Adrenal gland (tissue), 5 donors: ENCODE data around the gene RBM33.

ENCODE experiments used
- POLR2A ChIP-seq, 2 donors: fragments of 450-650 bp; IDR thresholded peaks; one replicate each; pipeline ENCODE4 v1.6.1; 2017; ENCODE audit warnings: antibody characterized with exemption in 2 of 2, mild to moderate bottlenecking in 2 of 2, moderate library complexity in 1 of 2
- TF ChIP-seq, protein P1 (sequence below), 6 experiments: fragments of 450-650 bp in 4 of 6; fragments of 200-600 bp in 2 of 6; sonication (generic) in 1 of 6; IDR thresholded peaks; 1 replicate in 5 of 6; 2 replicates in 1 of 6; pipeline versions ENCODE4 v1.5.1 to v1.8.0; 2016 to 2021; ENCODE audit warnings: antibody characterized with exemption in 6 of 6, mild to moderate bottlenecking in 2 of 6, moderate library complexity in 1 of 6
- donor health status: DM: no; HTN: no; CAD: no.

DNA sequence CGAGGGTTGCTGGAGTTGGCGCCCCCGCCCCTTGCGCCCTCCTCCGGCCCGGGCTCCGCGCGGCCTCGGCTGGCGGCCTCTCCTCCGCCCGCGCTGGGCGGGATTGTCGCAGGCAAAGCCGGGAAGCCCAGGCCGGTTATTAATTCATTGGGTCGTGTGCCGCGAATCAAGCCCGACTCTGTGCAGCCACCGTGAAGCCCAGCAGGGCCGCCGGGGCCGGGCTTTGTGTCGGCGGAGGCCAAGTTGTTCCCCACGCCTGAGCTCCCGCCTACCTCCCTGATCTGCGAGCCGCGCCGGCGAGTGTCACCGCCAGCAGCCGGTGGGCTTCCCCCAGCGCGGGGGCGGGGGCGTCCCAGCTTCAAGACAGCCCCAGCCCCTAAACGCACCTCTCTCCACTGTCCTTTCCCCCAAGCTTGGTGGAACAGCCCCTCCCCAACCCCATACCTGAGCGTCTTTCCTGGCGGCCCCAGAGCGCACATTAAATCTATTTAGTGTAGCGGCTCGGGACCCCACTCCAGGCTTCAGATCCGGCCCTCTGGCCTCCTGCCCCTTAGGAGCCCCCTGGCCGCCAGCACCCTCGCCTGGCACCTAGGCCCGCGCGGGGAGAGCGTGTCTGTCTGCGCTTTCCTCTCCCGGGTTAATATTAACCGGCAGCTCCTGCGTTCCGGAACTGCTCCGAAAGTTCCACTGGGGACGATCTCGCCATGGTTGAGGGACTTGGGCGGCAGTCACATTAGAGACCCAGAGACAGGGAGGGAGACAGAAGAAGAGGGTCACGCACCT lies 164.3 kb downstream of the RBM33 start:
- TF ChIP-seq, protein P1, sequence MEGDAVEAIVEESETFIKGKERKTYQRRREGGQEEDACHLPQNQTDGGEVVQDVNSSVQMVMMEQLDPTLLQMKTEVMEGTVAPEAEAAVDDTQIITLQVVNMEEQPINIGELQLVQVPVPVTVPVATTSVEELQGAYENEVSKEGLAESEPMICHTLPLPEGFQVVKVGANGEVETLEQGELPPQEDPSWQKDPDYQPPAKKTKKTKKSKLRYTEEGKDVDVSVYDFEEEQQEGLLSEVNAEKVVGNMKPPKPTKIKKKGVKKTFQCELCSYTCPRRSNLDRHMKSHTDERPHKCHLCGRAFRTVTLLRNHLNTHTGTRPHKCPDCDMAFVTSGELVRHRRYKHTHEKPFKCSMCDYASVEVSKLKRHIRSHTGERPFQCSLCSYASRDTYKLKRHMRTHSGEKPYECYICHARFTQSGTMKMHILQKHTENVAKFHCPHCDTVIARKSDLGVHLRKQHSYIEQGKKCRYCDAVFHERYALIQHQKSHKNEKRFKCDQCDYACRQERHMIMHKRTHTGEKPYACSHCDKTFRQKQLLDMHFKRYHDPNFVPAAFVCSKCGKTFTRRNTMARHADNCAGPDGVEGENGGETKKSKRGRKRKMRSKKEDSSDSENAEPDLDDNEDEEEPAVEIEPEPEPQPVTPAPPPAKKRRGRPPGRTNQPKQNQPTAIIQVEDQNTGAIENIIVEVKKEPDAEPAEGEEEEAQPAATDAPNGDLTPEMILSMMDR (IDR thresholded peaks at IDR 0.05), result peak in 1 of 6 experiments; percentile 3
- TF ChIP-seq POLR2A (IDR thresholded peaks at IDR 0.05), result peak in 1 of 2 donors; percentile 34
